Endothelial cell of umbilical vein (primary cell): Measurements from ENCODE around the gene CCDC14. TPM values are rescaled to one million over a fixed set of nuclear protein-coding genes. Genes with fewer than 3 reads are reported as not detected.

Experiments used
- BruUV-seq: library from RNA; stranded (reverse); fragments of 400-500 nt; replicated peaks from 2 replicates; lab custom pipeline; 2021; lab: Mats Ljungman, UMichigan
- CTCF ChIA-PET: fragments of 300-600, 350-600 bp; sonication (Branson Sonifier 250); formaldehyde crosslinking; loops from one replicate; lab custom pipeline; 2021; ENCODE audit warnings: antibody characterized with exemption, inconsistent platforms; lab: Charles Lee
- POLR2A ChIA-PET: fragments of 300-600, 350-600 bp; sonication (Branson Sonifier 250); formaldehyde crosslinking; loops from one replicate; lab custom pipeline; 2021; ENCODE audit warnings: antibody characterized with exemption, inconsistent platforms; lab: Charles Lee
- DNase-seq: peaks from one replicate; pipeline ENCODE4 v3.0.0-alpha.2; 2011; ENCODE audit warnings: low read depth, low spot score
- FAIRE-seq: peaks from 2 replicates; lab custom pipeline; 2011; peaks lifted over from hg19 to GRCh38; lab: Jason Lieb, UNC
- H2AFZ ChIP-seq: 2 replicates; pipeline ENCODE4 v1.6.0; 2012; ENCODE audit warnings: low read depth, low read length, control low read depth, inconsistent platforms
- H3K27ac ChIP-seq: 2 replicates; pipeline ENCODE4 v1.5.1; 2011; ENCODE audit warnings: low read depth, mild to moderate bottlenecking, control low read depth, low read length, moderate library complexity; ENCODE audit not compliant: insufficient read depth
- H3K27me3 ChIP-seq, 2 experiments: 2 replicates each; pipeline versions ENCODE4 v1.6.0 to v1.6.1; 2011; ENCODE audit warnings: low read length in 2 of 2, mixed read lengths in 1 of 2; ENCODE audit not compliant: control insufficient read depth in 2 of 2, insufficient read depth in 2 of 2
- H3K36me3 ChIP-seq, 2 experiments: 2 replicates in 1 of 2; 3 replicates in 1 of 2; pipeline ENCODE4 v1.5.1; 2011; ENCODE audit warnings: low read length in 2 of 2, mild to moderate bottlenecking in 1 of 2, moderate library complexity in 1 of 2; ENCODE audit not compliant: control insufficient read depth in 2 of 2, insufficient read depth in 2 of 2; ENCODE audit errors: extremely low read depth in 1 of 2
- H3K4me1 ChIP-seq: 3 replicates; pipeline ENCODE4 v1.5.1; 2011; ENCODE audit warnings: mild to moderate bottlenecking, low read length; ENCODE audit not compliant: control insufficient read depth, insufficient read depth; ENCODE audit errors: extremely low read depth
- H3K4me2 ChIP-seq: 2 replicates; pipeline ENCODE4 v1.6.1; 2011; ENCODE audit warnings: low read length, control low read depth, mixed read lengths; ENCODE audit not compliant: insufficient read depth
- H3K4me3 ChIP-seq, 3 experiments: fragments of 200-600 bp in 1 of 3; sonication (generic), shearing (Covaris generic) in 1 of 3; replicated peaks in 1 of 3; 2 replicates each; pipeline ENCODE4 v1.5.1; 2011 to 2016; ENCODE audit warnings: control low read depth in 3 of 3, low read length in 3 of 3, mild to moderate bottlenecking in 2 of 3, inconsistent platforms in 1 of 3, low read depth in 1 of 3, moderate library complexity in 1 of 3; ENCODE audit not compliant: insufficient read depth in 1 of 3
- H3K79me2 ChIP-seq: 2 replicates; pipeline ENCODE4 v1.6.0; 2012; ENCODE audit warnings: low read length, inconsistent platforms; ENCODE audit not compliant: control insufficient read depth, insufficient read depth
- H3K9ac ChIP-seq: replicated peaks from 2 replicates; pipeline ENCODE3; 2011; ENCODE audit warnings: low read length, control low read depth; ENCODE audit not compliant: insufficient read depth; ENCODE audit errors: extremely low read depth
- H3K9me1 ChIP-seq: replicated peaks from 3 replicates; pipeline ENCODE4 v1.6.0; 2011; ENCODE audit warnings: mild to moderate bottlenecking, low read length; ENCODE audit not compliant: control insufficient read depth, insufficient read depth; ENCODE audit errors: extremely low read depth
- H3K9me3 ChIP-seq: replicated peaks from 2 replicates; pipeline ENCODE4 v1.5.1; 2012; ENCODE audit warnings: low read length, inconsistent platforms; ENCODE audit not compliant: control insufficient read depth, insufficient read depth
- H4K20me1 ChIP-seq: replicated peaks from 2 replicates; pipeline ENCODE3; 2011; ENCODE audit warnings: mild to moderate bottlenecking, low read length; ENCODE audit not compliant: control insufficient read depth, insufficient read depth; ENCODE audit errors: extremely low read depth
- EZH2 ChIP-seq: IDR thresholded peaks from 2 replicates; pipeline ENCODE4 v1.6.1; 2012; ENCODE audit warnings: borderline replicate concordance, low read depth, mild to moderate bottlenecking, moderate library complexity, low read length, inconsistent platforms; ENCODE audit not compliant: severe bottlenecking
- FOS ChIP-seq: IDR thresholded peaks from 2 replicates; pipeline ENCODE4 v1.6.1; 2011; ENCODE audit warnings: mild to moderate bottlenecking, low read length, moderate library complexity, borderline replicate concordance; ENCODE audit not compliant: insufficient read depth
- GATA2 ChIP-seq: IDR thresholded peaks from 2 replicates; pipeline ENCODE4 v1.7.0; 2011; ENCODE audit warnings: low read depth, mild to moderate bottlenecking, moderate library complexity, mixed read lengths, low read length; ENCODE audit not compliant: insufficient read length, insufficient read depth
- JUN ChIP-seq: IDR thresholded peaks from 2 replicates; pipeline ENCODE4 v1.6.1; 2011; ENCODE audit warnings: borderline replicate concordance, low read depth; ENCODE audit not compliant: insufficient read length, insufficient read depth
- MAX ChIP-seq: IDR thresholded peaks from 2 replicates; pipeline ENCODE4 v1.6.1; 2011; ENCODE audit not compliant: insufficient read depth, insufficient read length
- MYC ChIP-seq: IDR thresholded peaks from one replicate; pipeline ENCODE4 v1.6.1; 2011; ENCODE audit warnings: mild to moderate bottlenecking, low read depth, low read length
- POLR2A ChIP-seq: IDR thresholded peaks from 2 replicates; pipeline ENCODE4 v1.6.1; 2012; ENCODE audit warnings: low read depth, mild to moderate bottlenecking, control low read depth, low read length
- POLR2AphosphoS5 ChIP-seq: IDR thresholded peaks from 2 replicates; pipeline ENCODE4 v1.6.1; 2012; ENCODE audit warnings: low read depth, mild to moderate bottlenecking, control low read depth, low read length, moderate library complexity; ENCODE audit not compliant: insufficient read depth
- dilution Hi-C: fragments of 300-500 bp; cut with MboI; formaldehyde crosslinking; loops from one replicate; pipeline ENCODE4 v1.15.0; 2019; ENCODE audit warnings: low sequenced_read_pairs; ENCODE audit not compliant: extremely low pct_ligation_motif_present
- intact Hi-C: fragments of 100-400 bp; cut with micrococcal nuclease; formaldehyde crosslinking; loops from one replicate; pipeline ENCODE4 v1.10.0; 2022
- polyA plus RNA-seq, 4 experiments: library from polyadenylated mRNA; depleted of rRNA in 3 of 4; stranded (reverse) in 3 of 4; unstranded in 1 of 4; fragments of >200 nt; gene quantifications; 2 replicates each; pipeline versions ENCODE4 v1.2.1 to v1.2.3, GENCODE V29; 2011 to 2012; ENCODE audit warnings: missing spikeins in 1 of 4
- total RNA-seq: library from RNA; stranded (reverse); gene quantifications from 2 replicates; pipeline ENCODE4 v1.2.3, GENCODE V29; 2021
- TF ChIP-seq, protein P1 (sequence below), 2 donors: IDR thresholded peaks; 1 replicate in 1 of 2; 2 replicates in 1 of 2; pipeline ENCODE4 v1.5.1; 2011; ENCODE audit warnings: low read length in 2 of 2, mild to moderate bottlenecking in 2 of 2, moderate library complexity in 2 of 2, control low read depth in 1 of 2, inconsistent platforms in 1 of 2, low read depth in 1 of 2; ENCODE audit not compliant: insufficient read depth in 1 of 2; ENCODE audit errors: extremely low read depth in 1 of 2

Gene CCDC14
- total and polyA plus RNA-seq, 2 donors (not counting 3 experiments of a cell fraction or from before 2014, with no cell fraction given), result 47.5 to 55.3 TPM

DNA sequence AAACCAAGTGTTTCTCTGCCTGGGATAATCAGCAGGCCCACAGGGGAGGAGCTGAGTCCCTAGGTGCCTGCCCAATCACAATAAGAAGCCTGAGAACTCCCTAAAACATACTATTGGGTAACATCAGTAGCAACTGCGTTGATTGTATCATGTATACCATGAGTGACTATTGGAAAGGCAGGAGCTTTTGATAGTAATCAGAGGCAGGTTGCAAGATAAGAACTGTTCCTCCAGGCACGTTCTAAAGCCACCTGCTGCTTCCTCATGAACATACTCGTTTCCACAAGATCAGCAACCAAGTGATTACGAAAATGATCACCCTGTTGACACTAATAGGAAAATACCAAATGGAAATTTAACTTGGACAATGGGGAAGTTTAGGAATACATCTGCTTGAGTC lies 83.6 kb downstream of the CCDC14 start:
- H3K79me2 ChIP-seq, result no peaks in the 10 kb centered on the region
- no TSS peak for BruUV-seq
- H3K4me3 ChIP-seq, result no peak overlapping the region
- H3K9me1 ChIP-seq, result no peaks in the 10 kb centered on the region
- H3K9me3 ChIP-seq, result no peaks in the 10 kb centered on the region
- no peak overlapping the region for H3K4me2 ChIP-seq
- no peak overlapping the region for H3K9ac ChIP-seq
- intact Hi-C loops, result no loop called here
- H3K27ac ChIP-seq, result no peak overlapping the region
- DNase-seq (no peak), FAIRE-seq (no peak)
- ChIA-PET CTCF (no interaction called here), POLR2A (no interaction called here)
- H4K20me1 ChIP-seq, result no peaks in the 10 kb centered on the region
- H3K36me3 ChIP-seq, result no peaks in the 10 kb centered on the region
- no peaks in the 10 kb centered on the region for H3K4me1 ChIP-seq
- H2AFZ ChIP-seq, result no peak overlapping the region
- H3K27me3 ChIP-seq, result peaks cover 2 to 3% of the 10 kb centered on the region in 2 experiments
- dilution Hi-C loops, result no loop called here
- TF ChIP-seq POLR2AphosphoS5 (no peak), JUN (no peak), GATA2 (no peak)

DNA sequence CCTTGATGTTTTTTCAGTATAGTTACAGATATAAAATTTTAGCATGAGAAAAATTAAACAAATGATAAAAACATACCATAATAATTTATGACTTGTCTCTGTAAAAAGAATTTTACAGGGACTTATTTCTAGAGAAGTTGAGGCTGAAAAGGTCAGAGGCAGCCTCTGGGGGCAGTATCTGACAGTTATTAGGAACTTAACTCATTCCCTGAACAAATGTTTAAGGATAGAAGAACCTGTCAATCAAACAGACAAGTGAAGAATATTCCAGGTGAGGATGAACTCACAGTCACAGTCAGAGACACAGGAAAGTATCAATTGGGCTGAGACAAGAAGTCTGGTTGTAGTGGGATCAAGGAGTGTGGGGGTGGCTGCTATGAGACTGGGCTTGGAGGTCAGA lies 84.2 kb downstream of the CCDC14 start:
- no peak for TF ChIP-seq POLR2AphosphoS5
- no peak for TF ChIP-seq GATA2
- TF ChIP-seq EZH2, result no peak
- TF ChIP-seq, protein P1, sequence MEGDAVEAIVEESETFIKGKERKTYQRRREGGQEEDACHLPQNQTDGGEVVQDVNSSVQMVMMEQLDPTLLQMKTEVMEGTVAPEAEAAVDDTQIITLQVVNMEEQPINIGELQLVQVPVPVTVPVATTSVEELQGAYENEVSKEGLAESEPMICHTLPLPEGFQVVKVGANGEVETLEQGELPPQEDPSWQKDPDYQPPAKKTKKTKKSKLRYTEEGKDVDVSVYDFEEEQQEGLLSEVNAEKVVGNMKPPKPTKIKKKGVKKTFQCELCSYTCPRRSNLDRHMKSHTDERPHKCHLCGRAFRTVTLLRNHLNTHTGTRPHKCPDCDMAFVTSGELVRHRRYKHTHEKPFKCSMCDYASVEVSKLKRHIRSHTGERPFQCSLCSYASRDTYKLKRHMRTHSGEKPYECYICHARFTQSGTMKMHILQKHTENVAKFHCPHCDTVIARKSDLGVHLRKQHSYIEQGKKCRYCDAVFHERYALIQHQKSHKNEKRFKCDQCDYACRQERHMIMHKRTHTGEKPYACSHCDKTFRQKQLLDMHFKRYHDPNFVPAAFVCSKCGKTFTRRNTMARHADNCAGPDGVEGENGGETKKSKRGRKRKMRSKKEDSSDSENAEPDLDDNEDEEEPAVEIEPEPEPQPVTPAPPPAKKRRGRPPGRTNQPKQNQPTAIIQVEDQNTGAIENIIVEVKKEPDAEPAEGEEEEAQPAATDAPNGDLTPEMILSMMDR (IDR thresholded peaks at IDR 0.05; ENCODE audit: extremely low read depth in 1 of 2, insufficient read depth in 1 of 2, low read depth in 1 of 2, low read length in 2 of 2), result no peak
- no peak for TF ChIP-seq MYC
- TF ChIP-seq POLR2A, result no peak
- no peak for TF ChIP-seq MAX
- TF ChIP-seq FOS, result no peak
- no peak for TF ChIP-seq JUN
- no peaks in the 10 kb centered on the region for H3K36me3 ChIP-seq
- ChIA-PET CTCF (no interaction called here), POLR2A (no interaction called here)
- H2AFZ ChIP-seq, result no peak overlapping the region
- H3K4me2 ChIP-seq, result no peak overlapping the region
- BruUV-seq, result no TSS peak
- intact Hi-C loops, result no loop called here
- H3K9me1 ChIP-seq, result no peaks in the 10 kb centered on the region
- peaks cover 3% of the 10 kb centered on the region in 2 experiments for H3K27me3 ChIP-seq
- H4K20me1 ChIP-seq, result no peaks in the 10 kb centered on the region
- dilution Hi-C loops, result no loop called here
- no peak overlapping the region for H3K4me3 ChIP-seq
- no peak overlapping the region for H3K27ac ChIP-seq
- no peaks in the 10 kb centered on the region for H3K9me3 ChIP-seq
- DNase-seq (no peak), FAIRE-seq (no peak)
- no peaks in the 10 kb centered on the region for H3K4me1 ChIP-seq
- H3K79me2 ChIP-seq, result no peaks in the 10 kb centered on the region
- no peak overlapping the region for H3K9ac ChIP-seq
